LNCAP (cell line): Measurements from ENCODE around the gene MFSD1.

Experiments used
- CTCF ChIP-seq: fragments of 450-650 bp; IDR thresholded peaks from 2 replicates; pipeline ENCODE4 v1.5.1; 2017; ENCODE audit warnings: mild to moderate bottlenecking

Gene MFSD1

DNA sequence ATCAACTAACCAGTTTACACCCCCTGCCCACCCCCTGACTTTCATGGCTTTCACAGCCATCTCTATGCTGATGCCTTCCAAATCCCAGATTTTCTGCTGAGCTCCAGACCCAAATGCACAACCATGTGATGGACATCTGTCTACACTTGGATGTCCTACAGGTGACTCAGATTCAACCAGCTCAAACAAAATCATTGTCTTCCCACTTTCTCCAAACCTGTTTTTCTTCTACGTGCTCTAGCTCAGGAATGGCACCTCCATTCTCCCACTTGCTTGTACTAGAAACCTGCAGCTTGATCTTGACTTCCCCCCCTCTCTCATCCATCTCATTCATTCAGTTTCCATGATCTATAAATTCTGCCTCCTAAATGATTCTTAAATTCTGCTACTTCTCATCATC lies 35.5 kb upstream of the MFSD1 start:
- TF ChIP-seq CTCF = no peak

GRCh38 chr3:158768361-158768787 lies 33.5 kb upstream of the MFSD1 start:
- TF ChIP-seq CTCF = no peak

DNA sequence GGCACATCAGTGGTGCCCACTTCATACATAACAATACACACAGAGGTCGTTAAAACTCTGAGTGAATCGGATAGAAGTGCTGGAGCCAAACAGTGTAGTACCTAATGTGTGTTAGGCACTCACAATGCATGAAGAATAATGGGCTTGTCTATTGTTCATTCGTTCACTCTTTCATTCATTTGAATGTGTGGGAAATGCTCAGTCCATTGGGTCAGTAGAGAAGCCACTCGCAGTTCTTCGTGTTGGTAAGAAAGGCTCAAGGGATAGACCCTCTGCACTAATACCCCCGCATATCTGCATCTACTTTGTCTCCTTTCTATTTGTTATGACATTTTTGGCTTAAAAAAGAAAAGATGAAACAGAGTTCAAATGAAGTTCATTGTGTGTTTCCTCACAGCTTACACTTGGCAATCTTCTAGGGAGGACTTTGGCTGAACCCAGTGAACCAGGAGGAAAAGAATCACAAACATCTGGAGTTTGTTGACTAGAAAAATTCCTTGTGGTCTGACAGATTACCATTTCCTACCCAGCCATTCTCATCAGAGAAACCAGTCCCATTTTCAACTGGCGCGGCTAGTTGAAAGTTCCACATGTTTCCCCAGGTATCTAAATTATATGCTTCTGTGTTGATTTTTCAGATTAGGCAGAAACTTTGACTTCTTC lies 32.8 kb upstream of the MFSD1 start:
- no peak for TF ChIP-seq CTCF

GRCh38 chr3:158769549-158769948 lies 32.3 kb upstream of the MFSD1 start:
- no peak for TF ChIP-seq CTCF

- TF ChIP-seq CTCF = no peak
These were observed 31.7 kb upstream of the MFSD1 start for GRCh38 chr3:158769952-158770740.

DNA sequence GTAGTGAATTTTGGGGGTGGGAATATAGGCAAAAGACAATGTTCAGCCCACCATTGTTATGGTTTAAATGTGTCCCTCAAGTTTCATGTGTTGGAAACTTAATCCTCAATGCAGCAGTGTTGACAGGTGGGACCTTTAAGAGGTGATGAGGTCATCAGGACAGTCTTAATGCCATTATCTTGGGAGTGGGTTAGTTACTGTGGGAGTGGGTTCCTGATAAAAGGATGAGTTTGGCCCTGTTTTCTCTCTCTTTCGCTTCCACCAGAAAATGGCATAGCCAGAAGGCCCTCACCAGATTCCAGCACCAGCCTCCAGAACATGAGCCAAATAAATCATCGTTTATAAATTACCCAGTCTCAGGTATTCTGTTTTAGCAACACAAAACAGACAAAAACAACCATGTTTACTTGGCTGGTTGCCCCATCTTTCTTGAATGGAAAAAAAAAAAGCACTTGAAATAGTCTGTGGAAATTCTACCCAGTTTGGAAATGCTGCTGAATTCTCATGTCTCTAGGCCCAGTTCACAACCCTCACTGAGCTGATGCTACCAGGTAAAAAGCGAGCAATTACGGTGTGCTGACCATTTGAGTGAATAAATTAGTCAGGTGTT lies 31.0 kb upstream of the MFSD1 start:
- TF ChIP-seq CTCF = no peak

DNA sequence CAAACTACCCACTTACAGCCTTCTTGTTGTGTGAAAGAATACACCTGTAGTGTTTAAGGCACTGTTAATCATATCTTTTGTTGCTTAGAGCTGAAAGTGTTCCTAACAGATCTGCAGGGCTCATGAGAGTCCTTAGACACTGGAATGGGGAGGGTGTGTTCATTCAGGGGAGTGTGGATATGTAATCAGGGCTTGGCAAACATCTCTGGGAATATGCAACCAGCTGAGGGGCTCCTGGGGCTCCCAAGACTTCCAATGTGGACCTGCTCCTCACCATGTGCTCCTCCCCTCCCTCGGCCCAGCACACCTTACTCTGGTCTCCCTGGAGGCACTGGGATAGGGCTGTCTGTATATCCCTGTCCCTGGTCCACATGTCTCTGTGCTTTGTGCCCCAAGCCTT lies 30.3 kb upstream of the MFSD1 start:
- no peak for TF ChIP-seq CTCF
